ENCODE measurements around the gene PCDHB9. TPM values are rescaled to one million over a fixed set of nuclear protein-coding genes. Genes with fewer than 3 reads are reported as not detected.

The PCDHB9 gene
- total RNA-seq (2021; fragmentation: NEBNext Ultra II Directional; extraction: Animal tissue kit (Norgen Biotek cat#: 25700)) = 1.6 and 3.8 TPM in 2 replicates
- 0.68 and 0.88 TPM in 2 replicates for polyA plus RNA-seq (2011; rRNA removed)
- polyA plus RNA-seq (2011; cell fraction: cytosol; rRNA removed) = 1.2 TPM
- polyA plus RNA-seq (2011; cell fraction: nucleus; rRNA removed) = 1.6 TPM
- polyA plus RNA-seq (2012, experiment 1 of 2) = 0.33 to 1.1 TPM (median 0.91 TPM) in 4 replicates
- 0.28 TPM for polyA plus RNA-seq (2012, experiment 2 of 2)
- 2.9 TPM for polyA plus RNA-seq (2013, experiment 1 of 2)
- 2.1 TPM for polyA plus RNA-seq (2013, experiment 2 of 2)
- polyA minus RNA-seq (2011; rRNA and poly(A)+ RNA removed) = 1.5 and 1.7 TPM in 2 replicates
- polyA minus RNA-seq (2011; cell fraction: cytosol; rRNA and poly(A)+ RNA removed) = 1.8 TPM
- polyA minus RNA-seq (2011; cell fraction: nucleus; rRNA and poly(A)+ RNA removed) = 3.3 TPM
- long read RNA-seq, experiment 1 = 0 reads
- long read RNA-seq, experiment 2 = 0 reads

DNA sequence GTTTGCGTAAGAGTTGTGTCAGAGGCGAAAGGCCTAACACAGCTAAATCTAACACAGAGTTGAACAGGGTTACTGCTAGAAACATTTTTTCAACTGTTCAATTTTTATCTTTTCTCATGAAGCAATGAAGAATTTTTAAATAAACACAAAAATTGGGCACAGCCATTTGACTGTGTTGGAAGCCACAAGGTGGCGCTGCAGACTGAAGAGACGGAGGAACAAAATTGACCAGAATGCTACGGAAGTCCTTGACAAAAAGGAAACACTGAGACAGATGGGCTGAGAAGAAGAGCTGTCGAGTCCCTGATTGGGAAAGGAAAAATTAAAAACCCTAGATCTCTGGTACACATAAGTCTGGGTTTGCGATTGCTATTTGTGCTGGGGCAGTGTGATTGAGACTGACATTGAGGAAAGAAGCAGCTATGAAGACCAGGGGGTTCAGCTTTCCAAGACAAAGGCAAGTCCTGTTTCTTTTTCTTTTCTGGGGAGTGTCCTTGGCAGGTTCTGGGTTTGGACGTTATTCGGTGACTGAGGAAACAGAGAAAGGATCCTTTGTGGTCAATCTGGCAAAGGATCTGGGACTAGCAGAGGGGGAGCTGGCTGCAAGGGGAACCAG is at the start of gene PCDHB9:
Gene PCDHB9 (plus strand): TSS at position 265 of the 616 bp plus-strand sequence. CDS start 158 bp downstream, at position 423.
- Histone ChIP-seq H2BK120ac (replicated peaks; ENCODE audit: low read depth, low read length) (no peak within 1 kb of the TSS), H3K4me1 (replicated peaks in 1 of 4; ENCODE audit: control insufficient read depth in 3 of 4, insufficient read depth in 4 of 4, low read length in 3 of 4) (0 out of 7 replicates have a peak, but pooled peaks cover 0 to 2% (median 0%) of the 10 kb centered on the region in 4 experiments), H3K79me1 (ENCODE audit: low read depth, low read length) (no peaks in the 10 kb centered on the region), H2BK15ac (ENCODE audit: low read length) (no peak within 1 kb of the TSS), H3K56ac (replicated peaks; ENCODE audit: insufficient read length, low read depth, low read length) (no peak within 1 kb of the TSS), H2AK5ac (ENCODE audit: low read depth, low read length) (no peak within 1 kb of the TSS), H2AFZ (ENCODE audit: low read length) (peak within 1 kb of the TSS; percentile 98), H3K14ac (ENCODE audit: insufficient read length) (no peak within 1 kb of the TSS), H3K4ac (replicated peaks; ENCODE audit: insufficient read length, low read depth, low read length) (no peak within 1 kb of the TSS), H3K9ac (replicated peaks in 1 of 4; ENCODE audit: extremely low read depth in 1 of 4, low read depth in 3 of 4, low read length in 3 of 4) (peak within 1 kb of the TSS in 1 of 4 experiments; percentile 45; a peak in 1 of 7 replicates), H3K4me2 (ENCODE audit: insufficient read depth in 1 of 2, low read depth in 2 of 2, low read length in 2 of 2) (peak within 1 kb of the TSS in 1 of 2 experiments; percentile 30; a peak in 2 of 4 replicates), H2BK20ac (ENCODE audit: low read length) (no peak within 1 kb of the TSS), H4K20me1 (replicated peaks in 1 of 2; ENCODE audit: control insufficient read depth in 1 of 2, insufficient read depth in 2 of 2, low read length in 2 of 2) (no peaks in the 10 kb centered on the region), H3K4me3 (ENCODE audit: extremely low read depth in 1 of 4, insufficient read depth in 2 of 4, low read depth in 3 of 4, low read length in 4 of 4) (peak within 1 kb of the TSS in 2 of 4 experiments; percentile 11 to 27; a peak in 1 of 8 replicates), H3K79me2 (ENCODE audit: control insufficient read depth in 1 of 2, insufficient read depth in 2 of 2, low read length in 2 of 2) (no peaks in the 10 kb centered on the region), H3K27ac (ENCODE audit: low read depth, low read length) (no peak within 1 kb of the TSS), H3K36me3 (ENCODE audit: control insufficient read depth in 2 of 4, insufficient read depth in 4 of 4, low read length in 3 of 4) (no peaks in the 10 kb centered on the region), H2BK12ac (ENCODE audit: low read depth, low read length) (no peak within 1 kb of the TSS), H2BK5ac (ENCODE audit: low read depth, low read length) (no peak within 1 kb of the TSS), H3K23me2 (ENCODE audit: low read depth, low read length) (no peaks in the 10 kb centered on the region), H4K91ac (replicated peaks; ENCODE audit: insufficient read length, low read length) (no peak within 1 kb of the TSS), H4K5ac (ENCODE audit: insufficient read length, low read depth, low read length) (no peak within 1 kb of the TSS), H3K23ac (ENCODE audit: insufficient read length) (no peak within 1 kb of the TSS), H4K8ac (ENCODE audit: extremely low read depth, insufficient read depth, low read length) (no peak within 1 kb of the TSS), H3K27me3 (replicated peaks in 1 of 4; ENCODE audit: control insufficient read depth in 3 of 4, extremely low read depth in 1 of 4, insufficient read depth in 3 of 4, low read length in 3 of 4) (no peaks in the 10 kb centered on the region), H3K9me3 (ENCODE audit: insufficient read depth in 2 of 2, low read depth in 1 of 2, low read length in 1 of 2) (peaks cover 0 to 3% of the 10 kb centered on the region in 2 experiments; a peak in 1 of 4 replicates), H3K18ac (ENCODE audit: extremely low read depth, low read length) (no peak within 1 kb of the TSS)
- DNase-seq (ENCODE audit: low read depth in 1 of 2, low spot score in 2 of 2) (peak in 1 of 2 experiments; percentile 80), FAIRE-seq (peak; percentile 90)
- TF ChIP-seq RAD21 (IDR thresholded peaks at IDR 0.05 in 1 of 2, conservative IDR thresholded peaks at IDR 0.05 in 1 of 2; ENCODE audit: low read depth in 2 of 2, low read length in 2 of 2) = peak; percentile 52 to 61
- TF ChIP-seq YY1 (IDR thresholded peaks at IDR 0.05; ENCODE audit: low read depth, low read length) = peak; percentile 43; the same call in 1 of the 2 replicates
- TF ChIP-seq, protein P1, sequence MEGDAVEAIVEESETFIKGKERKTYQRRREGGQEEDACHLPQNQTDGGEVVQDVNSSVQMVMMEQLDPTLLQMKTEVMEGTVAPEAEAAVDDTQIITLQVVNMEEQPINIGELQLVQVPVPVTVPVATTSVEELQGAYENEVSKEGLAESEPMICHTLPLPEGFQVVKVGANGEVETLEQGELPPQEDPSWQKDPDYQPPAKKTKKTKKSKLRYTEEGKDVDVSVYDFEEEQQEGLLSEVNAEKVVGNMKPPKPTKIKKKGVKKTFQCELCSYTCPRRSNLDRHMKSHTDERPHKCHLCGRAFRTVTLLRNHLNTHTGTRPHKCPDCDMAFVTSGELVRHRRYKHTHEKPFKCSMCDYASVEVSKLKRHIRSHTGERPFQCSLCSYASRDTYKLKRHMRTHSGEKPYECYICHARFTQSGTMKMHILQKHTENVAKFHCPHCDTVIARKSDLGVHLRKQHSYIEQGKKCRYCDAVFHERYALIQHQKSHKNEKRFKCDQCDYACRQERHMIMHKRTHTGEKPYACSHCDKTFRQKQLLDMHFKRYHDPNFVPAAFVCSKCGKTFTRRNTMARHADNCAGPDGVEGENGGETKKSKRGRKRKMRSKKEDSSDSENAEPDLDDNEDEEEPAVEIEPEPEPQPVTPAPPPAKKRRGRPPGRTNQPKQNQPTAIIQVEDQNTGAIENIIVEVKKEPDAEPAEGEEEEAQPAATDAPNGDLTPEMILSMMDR (IDR thresholded peaks at IDR 0.05; ENCODE audit: control extremely low read depth in 1 of 3, insufficient read depth in 1 of 3, low read depth in 1 of 3, low read length in 3 of 3) = peak; percentile 53 to 83 (median 81)
- TF ChIP-seq, protein P2, sequence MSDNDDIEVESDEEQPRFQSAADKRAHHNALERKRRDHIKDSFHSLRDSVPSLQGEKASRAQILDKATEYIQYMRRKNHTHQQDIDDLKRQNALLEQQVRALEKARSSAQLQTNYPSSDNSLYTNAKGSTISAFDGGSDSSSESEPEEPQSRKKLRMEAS (IDR thresholded peaks at IDR 0.05) = no peak
- 37% methylated on average over 7 of the region's 9 CpGs; no CpG with 5 or more reads in 1 of the 2 experiments for WGBS, 2 experiments (ENCODE audit: extremely low coverage in 1 of 2, insufficient coverage in 1 of 2, insufficient read length in 1 of 2, insufficient replicate concordance in 2 of 2, low coverage in 1 of 2, low lambda C conversion rate in 2 of 2, missing lambda C conversion rate in 1 of 2)
- CTCF ChIA-PET (ENCODE audit: partially characterized antibody) = interaction anchor here (0.6 to 3.8 kb wide), 63 partner anchors 8 to 380 kb away, joined by 3 to 39 read pairs (median 4); partner anchors contain the start of genes PCDHB11, PCDHB12, PCDHB14 and PCDHB15
- POLR2A ChIA-PET (ENCODE audit: partially characterized antibody) = interaction anchor here (0.7 kb wide), 1 partner anchor 8 kb away, joined by 3 read pairs; no protein-coding TSS in a partner anchor
